Memory B cell (primary cell): ENCODE measurements around the gene C12orf56.
A peak's percentile ranks its signal among the peaks of the same experiment; 100 is the strongest.
"Not testable (repeated sequence)": the region's sequence is repeated elsewhere in the genome, so short reads cannot be mapped to it uniquely, and the experiment has no call there.

Experiments
- ATAC-seq: fragments of 150-1000 bp; cut with Tn5 transposase; 2 replicates; pipeline ENCODE4 v1.10.0; 2021; ENCODE audit warnings: low read depth, mild to moderate bottlenecking, moderate library complexity
- DNase-seq, 2 donors: peaks; one replicate each; pipeline ENCODE4 v3.0.0; 2022; ENCODE audit warnings: low spot score in 2 of 2
- H3K27ac Mint-ChIP-seq: one replicate; pipeline ENCODE4 v1.8.0; 2022; ENCODE audit warnings: mild to moderate bottlenecking, moderate library complexity, mixed read lengths
- H3K27me3 Mint-ChIP-seq: one replicate; pipeline ENCODE4 v1.8.0; 2022; ENCODE audit warnings: mixed read lengths
- H3K36me3 Mint-ChIP-seq: one replicate; pipeline ENCODE4 v1.8.0; 2022; ENCODE audit warnings: mild to moderate bottlenecking, mixed read lengths
- H3K4me1 Mint-ChIP-seq: one replicate; pipeline ENCODE4 v1.8.0; 2022; ENCODE audit warnings: mixed read lengths
- H3K4me3 Mint-ChIP-seq: one replicate; pipeline ENCODE4 v1.8.0; 2022; ENCODE audit warnings: mild to moderate bottlenecking, moderate library complexity, mixed read lengths
- H3K9me3 Mint-ChIP-seq: one replicate; pipeline ENCODE4 v1.8.0; 2022; ENCODE audit warnings: mixed read lengths

Gene C12orf56

DNA sequence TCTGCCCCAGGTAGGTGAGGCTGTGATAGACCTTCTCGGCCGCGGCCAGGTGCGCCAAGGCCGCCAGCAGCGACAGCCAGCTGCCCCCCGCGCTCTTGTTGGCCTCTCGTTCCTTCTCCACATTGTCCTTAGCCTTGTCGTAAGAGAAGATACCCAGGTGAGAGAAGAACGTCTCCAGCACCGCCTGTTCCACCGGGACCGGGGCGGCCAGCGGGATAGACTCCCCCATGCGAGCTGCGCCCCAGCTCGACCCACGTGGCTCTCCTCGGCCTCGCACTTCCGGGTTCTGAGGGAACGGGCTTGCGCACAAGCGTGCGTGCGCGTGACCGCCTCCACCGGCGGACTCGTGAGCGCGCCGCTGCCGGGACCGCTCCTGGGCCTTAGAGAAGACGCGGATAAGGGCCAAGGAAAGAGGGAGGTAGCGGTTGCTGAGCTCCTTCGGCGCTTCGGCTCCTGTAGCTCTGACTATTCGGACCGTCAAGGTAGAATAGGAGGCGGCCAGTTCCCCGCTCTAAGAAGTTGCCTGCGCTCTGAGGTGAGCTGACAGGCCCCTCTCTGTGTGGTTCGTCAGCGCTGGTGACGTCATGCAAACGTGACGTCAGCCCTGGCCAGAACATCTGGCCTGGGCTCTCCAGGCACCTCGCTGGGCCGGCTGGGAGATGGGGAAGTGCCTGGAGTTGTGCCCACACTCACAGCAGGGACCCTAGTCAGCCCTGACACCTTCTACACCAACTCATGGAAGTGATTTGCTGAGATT lies 168.4 kb downstream of the C12orf56 start, which contains the start of gene KICS2:
Gene KICS2 (minus strand): TSS at position 288 of the 757 bp plus-strand sequence. CDS start 59 bp downstream, at position 229.
- Mint-ChIP-seq H3K27ac (peak within 1 kb of the TSS; percentile 98), H3K9me3 (no peaks in the 10 kb centered on the region), H3K27me3 (peaks cover 4% of the 10 kb centered on the region), H3K4me1 (peaks cover 28% of the 10 kb centered on the region), H3K4me3 (peak within 1 kb of the TSS; percentile 100), H3K36me3 (no peaks in the 10 kb centered on the region)
- DNase-seq (peak; percentile 90 to 96), ATAC-seq (peak; percentile 85)

GRCh38 chr12:64221651-64222008 lies 168.9 kb downstream of the C12orf56 start:
- ATAC-seq (peak; percentile 23), DNase-seq (no peak)
- no peaks in the 10 kb centered on the region for H3K36me3 Mint-ChIP-seq

GRCh38 chr12:64220046-64220445 lies 170.5 kb downstream of the C12orf56 start:
- ATAC-seq (no peak), DNase-seq (no peak)
- Mint-ChIP-seq H3K9me3 (no peaks in the 10 kb centered on the region), H3K36me3 (peaks cover 4% of the 10 kb centered on the region), H3K4me1 (peaks cover 28% of the 10 kb centered on the region), H3K27me3 (peaks cover 2% of the 10 kb centered on the region), H3K27ac (no peak overlapping the region), H3K4me3 (no peak overlapping the region)

More at GRCh38 chr12:64221651-64222008, 168.9 kb downstream of the C12orf56 start:
- peak overlapping the region; percentile 100 for H3K4me3 Mint-ChIP-seq
- H3K9me3 Mint-ChIP-seq, result no peaks in the 10 kb centered on the region
- H3K27ac Mint-ChIP-seq, result peak overlapping the region; percentile 98
- H3K27me3 Mint-ChIP-seq, result peaks cover 4% of the 10 kb centered on the region
- H3K4me1 Mint-ChIP-seq, result peaks cover 28% of the 10 kb centered on the region

DNA sequence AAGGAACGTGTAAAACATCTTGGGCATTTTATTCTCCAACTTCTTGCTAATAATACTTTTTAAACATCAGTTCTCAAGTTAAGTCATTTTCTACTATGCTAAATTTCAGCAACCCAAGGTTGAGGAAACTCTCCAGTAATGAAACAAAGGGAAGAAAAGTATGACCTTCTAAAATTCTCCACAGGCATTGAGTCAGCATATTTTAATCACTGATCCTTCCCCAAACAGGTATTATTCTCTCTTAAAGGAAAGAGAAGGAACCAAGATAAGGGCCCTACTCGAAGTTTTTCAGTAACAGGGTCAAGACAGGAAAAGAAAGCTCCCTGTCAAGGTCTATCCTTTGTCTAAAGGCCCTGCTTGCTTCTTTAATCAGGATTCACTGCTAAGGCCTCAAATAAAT lies 171.4 kb downstream of the C12orf56 start:
- Mint-ChIP-seq H3K27me3 (peaks cover under 1% of the 10 kb centered on the region), H3K4me3 (no peak overlapping the region), H3K27ac (no peak overlapping the region), H3K4me1 (peaks cover 28% of the 10 kb centered on the region), H3K9me3 (no peaks in the 10 kb centered on the region), H3K36me3 (peaks cover 4% of the 10 kb centered on the region)
- ATAC-seq (no peak), DNase-seq (no peak)

DNA sequence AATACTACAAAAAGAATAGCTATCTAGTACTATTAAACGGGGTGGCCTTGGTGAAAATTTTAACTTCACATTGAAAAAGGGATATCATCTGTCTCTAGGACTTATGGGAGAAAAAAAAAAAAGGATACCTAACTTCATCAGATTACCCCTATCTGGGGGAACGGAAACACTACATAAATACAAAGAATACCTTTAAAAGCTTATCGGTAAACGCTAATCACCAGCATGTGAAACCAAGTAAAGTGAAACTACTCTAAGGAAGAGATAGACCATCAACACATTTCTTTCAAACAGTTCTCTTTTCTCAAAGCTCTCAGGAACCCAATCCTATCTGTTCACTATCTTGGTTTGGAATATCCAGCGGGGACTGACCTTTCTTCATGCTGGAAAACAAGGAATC lies 172.0 kb downstream of the C12orf56 start:
- no peak for DNase-seq
- Mint-ChIP-seq H3K4me3 (peak overlapping the region; percentile 9), H3K36me3 (peaks cover 8% of the 10 kb centered on the region), H3K9me3 (no peaks in the 10 kb centered on the region), H3K27me3 (no peaks in the 10 kb centered on the region), H3K27ac (no peak overlapping the region), H3K4me1 (peaks cover 28% of the 10 kb centered on the region)
- no peak for ATAC-seq

DNA sequence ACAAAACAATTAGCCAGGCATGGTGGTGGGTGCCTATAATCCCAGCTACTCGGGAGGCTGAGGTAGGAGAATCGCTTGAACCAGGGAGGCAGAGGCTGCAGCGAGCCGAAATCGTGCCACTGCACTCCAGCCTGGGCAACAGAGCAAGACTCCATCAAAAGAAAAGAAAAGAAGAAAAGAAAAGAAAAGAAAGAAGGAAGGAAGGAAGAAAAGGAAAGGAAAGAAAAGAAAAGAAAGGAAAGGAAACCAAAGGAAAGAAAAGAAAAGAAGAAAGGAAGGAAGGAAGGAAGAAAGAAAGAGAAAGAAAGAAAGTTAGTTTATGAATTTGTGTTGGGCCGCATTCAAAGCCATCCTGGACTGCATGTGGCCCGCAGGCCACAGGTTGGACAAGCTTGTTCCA lies 172.9 kb downstream of the C12orf56 start:
- not testable (repeated sequence) for H3K4me3 Mint-ChIP-seq, H3K27ac Mint-ChIP-seq, H3K9me3 Mint-ChIP-seq, ATAC-seq, H3K27me3 Mint-ChIP-seq, DNase-seq
- Mint-ChIP-seq H3K36me3 (peaks cover 14% of the 10 kb centered on the region), H3K4me1 (peaks cover 26% of the 10 kb centered on the region)

GRCh38 chr12:64216239-64216638 lies 174.3 kb downstream of the C12orf56 start:
- Mint-ChIP-seq H3K4me1 (peaks cover 16% of the 10 kb centered on the region), H3K36me3 (peaks cover 24% of the 10 kb centered on the region), H3K9me3 (no peaks in the 10 kb centered on the region), H3K27me3 (no peaks in the 10 kb centered on the region), H3K4me3 (no peak overlapping the region), H3K27ac (no peak overlapping the region)
- ATAC-seq, result no peak
- DNase-seq, result no peak
